H9 (cell line): Measurements from ENCODE around the gene CREG2. TPM values are rescaled to one million over a fixed set of nuclear protein-coding genes. Genes with fewer than 3 reads are reported as not detected.

Experiments
- DNase-seq: peaks from one replicate; pipeline ENCODE4 v3.0.0-alpha.2; 2017
- H2AFZ ChIP-seq: one replicate; pipeline ENCODE4 v1.6.1; 2013; ENCODE audit warnings: mild to moderate bottlenecking, low read length, control low read depth, moderate library complexity
- H2AK5ac ChIP-seq: 2 replicates; pipeline ENCODE4 v1.6.1; 2013; ENCODE audit warnings: low read length, control low read depth, mixed read lengths; ENCODE audit not compliant: insufficient read length
- H2BK120ac ChIP-seq: one replicate; pipeline ENCODE4 v1.6.1; 2013; ENCODE audit warnings: low read depth, mild to moderate bottlenecking, low read length, control low read depth, inconsistent platforms; ENCODE audit not compliant: poor library complexity, severe bottlenecking
- H2BK12ac ChIP-seq: 2 replicates; pipeline ENCODE4 v1.6.1; 2013; ENCODE audit warnings: low read length, control low read depth, mixed read lengths, low read depth; ENCODE audit not compliant: insufficient read length
- H2BK15ac ChIP-seq: 2 replicates; pipeline ENCODE4 v1.6.1; 2013; ENCODE audit warnings: low read depth, low read length, control low read depth
- H2BK20ac ChIP-seq: one replicate; pipeline ENCODE4 v1.6.1; 2013; ENCODE audit warnings: low read depth, mild to moderate bottlenecking, low read length, control low read depth, inconsistent platforms; ENCODE audit not compliant: poor library complexity, severe bottlenecking
- H2BK5ac ChIP-seq: 2 replicates; pipeline ENCODE4 v1.6.1; 2013; ENCODE audit warnings: low read length, control low read depth, mixed read lengths; ENCODE audit not compliant: insufficient read length
- H3K14ac ChIP-seq: 2 replicates; pipeline ENCODE4 v1.6.1; 2013; ENCODE audit warnings: low read length, control low read depth; ENCODE audit not compliant: insufficient read depth
- H3K18ac ChIP-seq: 2 replicates; pipeline ENCODE4 v1.6.1; 2013; ENCODE audit warnings: low read depth, mild to moderate bottlenecking, mixed read lengths, low read length, control low read depth; ENCODE audit not compliant: insufficient read length
- H3K23ac ChIP-seq: 2 replicates; pipeline ENCODE4 v1.6.1; 2013; ENCODE audit warnings: low read length, control low read depth, mixed read lengths, low read depth; ENCODE audit not compliant: insufficient read length
- H3K23me2 ChIP-seq: 2 replicates; pipeline ENCODE4 v1.6.1; 2013; ENCODE audit warnings: low read depth, mild to moderate bottlenecking, mixed read lengths, low read length, control low read depth; ENCODE audit not compliant: insufficient read length, poor library complexity, severe bottlenecking
- H3K27ac ChIP-seq: 2 replicates; pipeline ENCODE4 v1.5.1; 2013; ENCODE audit warnings: low read length, control low read depth, mixed read lengths, low read depth; ENCODE audit not compliant: insufficient read length
- H3K27me3 ChIP-seq: 2 replicates; pipeline ENCODE4 v1.6.1; 2013; ENCODE audit warnings: low read length, control low read depth, inconsistent platforms; ENCODE audit not compliant: insufficient read depth
- H3K4ac ChIP-seq: 2 replicates; pipeline ENCODE4 v1.6.1; 2013; ENCODE audit warnings: low read depth, mild to moderate bottlenecking, control low read depth, inconsistent platforms, low read length, moderate library complexity
- H3K4me1 ChIP-seq: 2 replicates; pipeline ENCODE4 v1.6.1; 2013; ENCODE audit warnings: low read length, control low read depth, inconsistent platforms; ENCODE audit not compliant: insufficient read depth
- H3K4me2 ChIP-seq: 2 replicates; pipeline ENCODE4 v1.6.1; 2013; ENCODE audit warnings: low read length, control low read depth, mixed read lengths; ENCODE audit not compliant: insufficient read length, insufficient read depth
- H3K56ac ChIP-seq: 2 replicates; pipeline ENCODE4 v1.6.1; 2013; ENCODE audit warnings: low read depth, mild to moderate bottlenecking, mixed read lengths, low read length, control low read depth; ENCODE audit not compliant: insufficient read length
- H3K79me1 ChIP-seq: 2 replicates; pipeline ENCODE4 v1.6.1; 2013; ENCODE audit warnings: low read depth, mild to moderate bottlenecking, moderate library complexity, low read length, control low read depth, inconsistent platforms; ENCODE audit not compliant: insufficient read depth, poor library complexity, severe bottlenecking
- H3K79me2 ChIP-seq: 2 replicates; pipeline ENCODE4 v1.6.1; 2013; ENCODE audit warnings: low read length, control low read depth, inconsistent platforms; ENCODE audit not compliant: insufficient read depth
- H3K9ac ChIP-seq: 2 replicates; pipeline ENCODE4 v1.6.1; 2013; ENCODE audit warnings: low read length, control low read depth, mixed read lengths; ENCODE audit not compliant: insufficient read length; ENCODE audit errors: extremely low read depth
- H3K9me3 ChIP-seq: one replicate; pipeline ENCODE4 v1.6.1; 2013; ENCODE audit warnings: low read depth, low read length, inconsistent platforms; ENCODE audit not compliant: control insufficient read depth
- H3T11ph ChIP-seq: one replicate; pipeline ENCODE4 v1.6.1; 2013; ENCODE audit warnings: mild to moderate bottlenecking, low read length, control low read depth, inconsistent platforms
- H4K20me1 ChIP-seq: one replicate; pipeline ENCODE4 v1.6.1; 2013; ENCODE audit not compliant: control insufficient read depth, insufficient read length, insufficient read depth
- H4K5ac ChIP-seq: 2 replicates; pipeline ENCODE4 v1.6.1; 2013; ENCODE audit warnings: low read depth, mild to moderate bottlenecking, mixed read lengths, low read length, control low read depth; ENCODE audit not compliant: insufficient read length
- H4K8ac ChIP-seq: replicated peaks from 2 replicates; pipeline ENCODE4 v1.6.1; 2013; ENCODE audit warnings: low read length, control low read depth, mixed read lengths, low read depth; ENCODE audit not compliant: insufficient read length
- H4K91ac ChIP-seq: 2 replicates; pipeline ENCODE4 v1.6.1; 2013; ENCODE audit warnings: low read depth, mild to moderate bottlenecking, moderate library complexity, mixed read lengths, low read length, control low read depth; ENCODE audit not compliant: insufficient read length
- H3K27ac Mint-ChIP-seq, 3 experiments: 2 replicates in 2 of 3; 3 replicates in 1 of 3; pipeline ENCODE4 v1.8.0; 2020 to 2021; ENCODE audit warnings: mixed read lengths in 3 of 3, mild to moderate bottlenecking in 1 of 3, moderate library complexity in 1 of 3
- H3K27me3 Mint-ChIP-seq: 2 replicates; pipeline ENCODE4 v1.8.0; 2021; ENCODE audit warnings: low read depth, mild to moderate bottlenecking, moderate library complexity, mixed read lengths
- H3K36me3 Mint-ChIP-seq, 3 experiments: 2 replicates in 2 of 3; 3 replicates in 1 of 3; pipeline ENCODE4 v1.8.0; 2020 to 2021; ENCODE audit warnings: low read depth in 3 of 3, mixed read lengths in 3 of 3; ENCODE audit not compliant: insufficient read depth in 1 of 3
- H3K4me1 Mint-ChIP-seq, 2 experiments: 2 replicates each; pipeline ENCODE4 v1.8.0; 2020; ENCODE audit warnings: mixed read lengths in 2 of 2
- H3K4me3 Mint-ChIP-seq, 2 experiments: 2 replicates in 1 of 2; 3 replicates in 1 of 2; pipeline ENCODE4 v1.8.0; 2020 to 2021; ENCODE audit warnings: mild to moderate bottlenecking in 2 of 2, mixed read lengths in 2 of 2, moderate library complexity in 1 of 2
- H3K9me3 Mint-ChIP-seq, 2 experiments: 2 replicates in 1 of 2; 3 replicates in 1 of 2; pipeline ENCODE4 v1.8.0; 2020; ENCODE audit warnings: mild to moderate bottlenecking in 2 of 2, mixed read lengths in 2 of 2, moderate library complexity in 1 of 2
- CTCF ChIP-seq: fragments of 200-600 bp; sonication (generic); conservative IDR thresholded peaks from 3 replicates; pipeline ENCODE4 v1.8.0; 2021; ENCODE audit warnings: antibody characterized with exemption, mild to moderate bottlenecking
- WGBS: extraction: QIAGEN DNeasy Blood & Tissue Kit; methylation state at CpG from one replicate; pipeline ENCODE4 v1.1.7; 2013; ENCODE audit warnings: missing lambda C conversion rate, low lambda C conversion rate, mixed read lengths; ENCODE audit not compliant: insufficient read length; ENCODE audit errors: extremely low coverage; 5-methylcytosine and 5-hydroxymethylcytosine counted together
- total RNA-seq: library from RNA; stranded (reverse); gene quantifications from 2 replicates; pipeline ENCODE4 v1.2.1, GENCODE V29; 2021

CREG2 gene
- total RNA-seq, 1 experiment from 2014 or later: 0.77 TPM

DNA sequence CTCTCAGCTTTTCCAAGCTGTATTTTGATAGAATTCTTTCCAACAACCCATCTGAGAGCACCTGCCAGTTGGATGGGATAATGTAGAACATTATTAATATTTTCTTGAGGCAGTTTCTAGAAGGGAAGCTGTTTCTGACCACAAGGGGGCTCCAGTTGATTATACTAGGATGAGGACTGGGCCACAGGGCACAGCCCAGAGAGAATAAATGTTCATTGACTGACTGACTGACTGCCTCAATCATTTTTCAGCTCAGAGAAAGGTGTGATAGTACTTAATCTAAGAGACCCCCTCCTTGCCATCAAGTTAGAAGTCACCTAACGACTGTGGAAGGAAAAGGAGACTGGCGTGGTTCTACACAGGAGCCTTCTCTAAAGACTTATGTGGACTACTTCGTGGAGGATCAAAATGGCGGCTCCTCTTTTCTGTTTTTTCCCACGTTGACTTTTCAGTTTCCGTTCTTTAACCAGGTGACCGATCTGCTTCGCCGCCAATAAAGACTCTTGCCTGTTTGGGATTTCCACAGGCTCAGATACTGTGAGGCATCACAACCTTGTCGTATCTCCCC is 31.9 kb upstream of the CREG2 start:
- Histone ChIP-seq H2BK15ac (peak overlapping the region; percentile 75; the same call in 1 of the 2 replicates), H3K4me2 (no peak overlapping the region), H3K4me1 (no peaks in the 10 kb centered on the region), H3K23ac (no peak overlapping the region), H4K5ac (no peak overlapping the region), H2AK5ac (no peak overlapping the region), H2BK120ac (no peak overlapping the region), H4K20me1 (no peaks in the 10 kb centered on the region), H2BK5ac (no peak overlapping the region), H3K9ac (no peak overlapping the region), H3K18ac (no peak overlapping the region), H3K4ac (no peak overlapping the region), H3T11ph (no peak overlapping the region), H3K27ac (no peak overlapping the region), H4K8ac (no peak overlapping the region), H2AFZ (no peak overlapping the region), H4K91ac (no peak overlapping the region), H3K56ac (no peak overlapping the region), H3K9me3 (no peaks in the 10 kb centered on the region), H3K27me3 (no peaks in the 10 kb centered on the region), H2BK12ac (no peak overlapping the region), H3K79me1 (no peaks in the 10 kb centered on the region), H3K79me2 (no peaks in the 10 kb centered on the region), H3K23me2 (no peaks in the 10 kb centered on the region), H2BK20ac (no peak overlapping the region), H3K14ac (no peak overlapping the region)
- H3K36me3 Mint-ChIP-seq: peaks cover 0 to 9% (median 0%) of the 10 kb centered on the region in 3 experiments; a peak in 1 of 7 replicates
- WGBS: no CpG with 5 or more reads among the region's 10 CpGs
- no peaks in the 10 kb centered on the region; the same call in 1 of the 2 replicates for H3K27me3 Mint-ChIP-seq
- peak; percentile 90 for TF ChIP-seq CTCF
- peaks cover 8 to 10% of the 10 kb centered on the region in 2 experiments for H3K9me3 Mint-ChIP-seq
- DNase-seq: no peak
- no peak overlapping the region for H3K4me3 Mint-ChIP-seq
- H3K27ac Mint-ChIP-seq: no peak overlapping the region
- H3K4me1 Mint-ChIP-seq: no peaks in the 10 kb centered on the region
